ENCODE results near the gene FOXK1. TPM values are rescaled to one million over a fixed set of nuclear protein-coding genes. Genes with fewer than 3 reads are reported as not detected.

FOXK1 gene
- total and polyA plus RNA-seq, 2 of the 13 experiments (the other 11 are each of a cell fraction or from before 2014, with no cell fraction given) = 4.6 to 8.8 TPM

DNA sequence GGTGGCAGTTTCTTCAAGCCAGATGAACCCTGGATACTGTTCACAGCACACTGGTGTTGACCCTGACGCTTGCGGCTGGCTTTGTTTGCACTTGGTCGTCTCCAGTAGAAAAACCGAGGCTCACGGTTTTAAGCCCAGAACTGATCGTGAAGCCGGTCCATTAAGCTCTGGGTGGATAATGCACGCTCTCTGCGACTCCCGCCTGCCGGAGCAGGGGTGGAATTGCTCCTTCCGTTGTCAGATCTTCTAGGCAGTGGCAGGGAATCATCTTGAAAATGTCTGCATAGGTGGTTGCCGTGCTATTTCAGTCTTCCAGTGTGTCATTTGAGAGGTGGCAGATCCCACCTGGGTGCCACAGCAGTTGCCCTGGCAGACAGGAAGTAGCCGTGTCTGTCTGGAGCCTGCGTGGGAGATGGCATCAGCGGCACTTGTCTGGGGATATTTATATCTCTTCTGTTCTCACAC, 57.5 kb downstream of the FOXK1 start (continued):
- TF ChIP-seq PRDM10 (CRISPR knock-in tag; IDR thresholded peaks at IDR 0.05; ENCODE audit: low read depth) (0 out of 2 replicates have a peak, but pooled peaks have one; percentile 29), YEATS2 (CRISPR knock-in tag; IDR thresholded peaks at IDR 0.05; ENCODE audit: borderline replicate concordance) (no peak), ARNT2 (CRISPR knock-in tag; IDR thresholded peaks at IDR 0.05; ENCODE audit: low read depth) (no peak), ZNF678 (CRISPR knock-in tag; IDR thresholded peaks at IDR 0.05) (no peak), SOX13 (IDR thresholded peaks at IDR 0.05) (no peak), SOX13 (CRISPR knock-in tag; conservative IDR thresholded peaks at IDR 0.05 in 1 of 2, IDR thresholded peaks at IDR 0.05 in 1 of 2) (peak in 1 of 2 experiments; percentile 61; a peak in 2 of 4 replicates), REL (CRISPR knock-in tag; conservative IDR thresholded peaks at IDR 0.05) (no peak), GFI1 (CRISPR knock-in tag; IDR thresholded peaks at IDR 0.05; ENCODE audit: borderline replicate concordance) (no peak), E2F1 (CRISPR knock-in tag; IDR thresholded peaks at IDR 0.05) (no peak), DR1 (CRISPR knock-in tag; IDR thresholded peaks at IDR 0.05) (no peak), MEIS1 (CRISPR knock-in tag; IDR thresholded peaks at IDR 0.05; ENCODE audit: borderline replicate concordance) (0 out of 2 replicates have a peak, but pooled peaks have one; percentile 31), NFE2L1 (CRISPR knock-in tag; IDR thresholded peaks at IDR 0.05; ENCODE audit: borderline replicate concordance) (no peak), ZNF317 (CRISPR knock-in tag; IDR thresholded peaks at IDR 0.05) (no peak), SKI (IDR thresholded peaks at IDR 0.05; ENCODE audit: partially characterized antibody) (peak; percentile 46), SNAI1 (CRISPR knock-in tag; IDR thresholded peaks at IDR 0.05; ENCODE audit: borderline replicate concordance) (no peak), ZNF644 (CRISPR knock-in tag; IDR thresholded peaks at IDR 0.05; ENCODE audit: low read depth) (no peak), CBFB (CRISPR knock-in tag; IDR thresholded peaks at IDR 0.05) (no peak)
- TF ChIP-seq, protein P1, sequence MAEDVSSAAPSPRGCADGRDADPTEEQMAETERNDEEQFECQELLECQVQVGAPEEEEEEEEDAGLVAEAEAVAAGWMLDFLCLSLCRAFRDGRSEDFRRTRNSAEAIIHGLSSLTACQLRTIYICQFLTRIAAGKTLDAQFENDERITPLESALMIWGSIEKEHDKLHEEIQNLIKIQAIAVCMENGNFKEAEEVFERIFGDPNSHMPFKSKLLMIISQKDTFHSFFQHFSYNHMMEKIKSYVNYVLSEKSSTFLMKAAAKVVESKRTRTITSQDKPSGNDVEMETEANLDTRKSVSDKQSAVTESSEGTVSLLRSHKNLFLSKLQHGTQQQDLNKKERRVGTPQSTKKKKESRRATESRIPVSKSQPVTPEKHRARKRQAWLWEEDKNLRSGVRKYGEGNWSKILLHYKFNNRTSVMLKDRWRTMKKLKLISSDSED (CRISPR knock-in tag; IDR thresholded peaks at IDR 0.05) = no peak
- TF ChIP-seq, protein P2, sequence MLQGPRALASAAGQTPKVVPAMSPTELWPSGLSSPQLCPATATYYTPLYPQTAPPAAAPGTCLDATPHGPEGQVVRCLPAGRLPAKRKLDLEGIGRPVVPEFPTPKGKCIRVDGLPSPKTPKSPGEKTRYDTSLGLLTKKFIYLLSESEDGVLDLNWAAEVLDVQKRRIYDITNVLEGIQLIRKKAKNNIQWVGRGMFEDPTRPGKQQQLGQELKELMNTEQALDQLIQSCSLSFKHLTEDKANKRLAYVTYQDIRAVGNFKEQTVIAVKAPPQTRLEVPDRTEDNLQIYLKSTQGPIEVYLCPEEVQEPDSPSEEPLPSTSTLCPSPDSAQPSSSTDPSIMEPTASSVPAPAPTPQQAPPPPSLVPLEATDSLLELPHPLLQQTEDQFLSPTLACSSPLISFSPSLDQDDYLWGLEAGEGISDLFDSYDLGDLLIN (CRISPR knock-in tag; IDR thresholded peaks at IDR 0.05; ENCODE audit: borderline replicate concordance) = no peak
- TF ChIP-seq, protein P3, sequence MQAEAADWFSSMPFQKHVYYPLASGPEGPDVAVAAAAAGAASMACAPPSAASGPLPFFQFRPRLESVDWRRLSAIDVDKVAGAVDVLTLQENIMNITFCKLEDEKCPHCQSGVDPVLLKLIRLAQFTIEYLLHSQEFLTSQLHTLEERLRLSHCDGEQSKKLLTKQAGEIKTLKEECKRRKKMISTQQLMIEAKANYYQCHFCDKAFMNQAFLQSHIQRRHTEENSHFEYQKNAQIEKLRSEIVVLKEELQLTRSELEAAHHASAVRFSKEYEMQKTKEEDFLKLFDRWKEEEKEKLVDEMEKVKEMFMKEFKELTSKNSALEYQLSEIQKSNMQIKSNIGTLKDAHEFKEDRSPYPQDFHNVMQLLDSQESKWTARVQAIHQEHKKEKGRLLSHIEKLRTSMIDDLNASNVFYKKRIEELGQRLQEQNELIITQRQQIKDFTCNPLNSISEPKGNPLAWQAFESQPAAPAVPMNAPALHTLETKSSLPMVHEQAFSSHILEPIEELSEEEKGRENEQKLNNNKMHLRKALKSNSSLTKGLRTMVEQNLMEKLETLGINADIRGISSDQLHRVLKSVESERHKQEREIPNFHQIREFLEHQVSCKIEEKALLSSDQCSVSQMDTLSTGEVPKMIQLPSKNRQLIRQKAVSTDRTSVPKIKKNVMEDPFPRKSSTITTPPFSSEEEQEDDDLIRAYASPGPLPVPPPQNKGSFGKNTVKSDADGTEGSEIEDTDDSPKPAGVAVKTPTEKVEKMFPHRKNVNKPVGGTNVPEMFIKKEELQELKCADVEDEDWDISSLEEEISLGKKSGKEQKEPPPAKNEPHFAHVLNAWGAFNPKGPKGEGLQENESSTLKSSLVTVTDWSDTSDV (CRISPR knock-in tag; IDR thresholded peaks at IDR 0.05) = no peak

Measured in HepG2 (cell line).